ENCODE data around the gene SPC24. TPM values are rescaled to one million over a fixed set of nuclear protein-coding genes. Genes with fewer than 3 reads are reported as not detected.
"Not testable (repeated sequence)": the region's sequence is repeated elsewhere in the genome, so short reads cannot be mapped to it uniquely, and the experiment has no call there.

Gene SPC24
- total RNA-seq, 1 donor from 2014 or later: 0.81 TPM

DNA sequence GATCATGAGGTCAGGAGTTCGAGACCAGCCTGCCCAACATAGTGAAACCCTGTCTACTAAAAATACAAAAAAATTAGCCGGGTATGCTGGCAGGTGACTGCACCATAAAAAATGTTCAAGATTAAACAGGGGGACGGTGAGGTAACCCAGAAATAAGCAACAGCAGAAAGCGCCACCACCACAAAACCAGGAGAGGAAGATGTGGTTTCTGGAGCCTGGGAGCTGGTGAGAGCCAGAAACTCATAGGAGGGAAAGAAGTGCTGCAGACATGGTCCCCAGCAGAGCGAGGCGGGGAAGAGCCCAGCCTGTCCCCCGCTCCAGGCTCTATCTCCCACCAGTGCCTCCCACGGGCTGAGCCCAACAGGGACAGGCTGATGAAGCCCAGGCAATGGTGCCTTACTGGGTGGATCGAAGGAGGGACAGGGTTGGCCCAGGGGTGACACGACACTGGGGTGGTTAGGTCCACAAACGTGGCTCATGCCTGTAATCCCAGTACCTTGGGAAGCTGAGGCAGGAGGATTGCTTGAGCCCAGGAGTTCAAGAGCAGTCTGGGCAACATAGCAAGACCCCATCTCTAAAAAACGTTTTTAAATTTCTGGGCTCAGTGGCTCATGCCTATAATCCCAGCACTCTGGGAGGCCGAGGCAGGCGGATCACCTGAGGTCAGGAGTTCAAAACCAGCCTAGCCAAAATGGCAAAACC, 19.0 kb downstream of the SPC24 start:
- ATAC-seq: no peak
- DNase-seq (ENCODE audit: low spot score): no peak

DNA sequence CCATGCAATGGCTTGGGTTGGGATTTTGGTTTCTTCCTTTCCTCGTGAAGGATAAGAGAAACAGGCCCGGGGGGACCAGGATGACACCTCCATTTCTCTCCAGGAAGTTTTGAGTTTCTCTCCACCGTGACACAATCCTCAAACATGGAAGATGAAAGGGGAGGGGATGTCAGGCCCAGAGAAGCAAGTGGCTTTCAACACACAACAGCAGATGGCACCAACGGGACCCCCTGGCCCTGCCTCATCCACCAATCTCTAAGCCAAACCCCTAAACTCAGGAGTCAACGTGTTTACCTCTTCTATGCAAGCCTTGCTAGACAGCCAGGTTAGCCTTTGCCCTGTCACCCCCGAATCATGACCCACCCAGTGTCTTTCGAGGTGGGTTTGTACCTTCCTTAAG, 24.1 kb downstream of the SPC24 start:
- ATAC-seq: no peak
- no peak for DNase-seq (ENCODE audit: low spot score)

DNA sequence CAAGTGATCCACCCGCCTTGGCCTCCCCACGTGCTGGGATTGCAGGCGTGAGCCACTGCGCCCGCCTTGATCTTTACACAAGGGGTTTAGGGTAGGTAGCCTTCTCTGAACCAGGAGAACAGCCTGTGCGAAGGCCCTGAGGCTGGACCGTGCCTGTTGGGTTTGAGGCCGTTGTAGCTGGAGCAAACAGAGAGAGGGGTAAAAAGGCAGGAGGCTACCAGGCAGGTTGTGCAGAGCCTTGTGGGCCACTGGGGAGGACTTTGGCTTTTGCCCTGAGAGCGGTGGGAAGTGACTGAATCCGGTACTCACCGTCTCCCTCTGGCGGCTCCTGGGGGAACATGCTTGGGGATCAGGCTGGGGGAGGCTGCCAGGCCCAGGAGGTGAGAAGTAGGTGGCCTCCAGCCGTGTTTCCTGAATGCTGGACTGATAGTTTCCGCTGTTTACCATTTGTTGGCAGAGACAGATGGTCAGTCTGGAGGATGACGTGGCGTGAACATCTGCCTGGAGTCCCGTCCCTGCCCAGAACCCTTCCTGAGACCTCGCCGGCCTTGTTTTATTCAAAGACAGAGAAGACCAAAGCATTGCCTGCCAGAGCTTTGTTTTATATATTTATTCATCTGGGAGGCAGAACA, 24.6 kb downstream of the SPC24 start:
- DNase-seq (ENCODE audit: low spot score) (peak; percentile 90), ATAC-seq (peak; percentile 94)

DNA sequence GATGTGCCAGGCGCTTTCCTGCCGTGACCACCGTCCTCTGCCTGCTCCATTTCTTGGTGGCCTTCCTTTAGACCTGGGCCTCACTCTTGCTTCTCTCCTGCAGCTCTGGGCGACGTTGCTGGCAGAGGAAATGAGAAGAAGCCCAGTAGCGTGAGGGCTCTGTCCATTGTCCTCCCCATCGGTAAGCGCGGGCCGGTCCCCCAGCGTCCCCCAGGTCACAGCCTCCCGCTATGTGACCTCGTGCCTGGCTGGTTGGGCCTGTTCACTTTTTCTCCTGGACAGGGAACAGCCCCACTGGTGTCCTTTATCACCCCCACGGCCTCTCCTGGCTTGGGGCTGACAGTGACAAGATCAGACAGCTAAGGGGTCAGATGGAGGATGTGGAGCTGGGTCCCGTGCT, 27.7 kb downstream of the SPC24 start:
- ATAC-seq (no peak), DNase-seq (ENCODE audit: low spot score) (no peak)

DNA sequence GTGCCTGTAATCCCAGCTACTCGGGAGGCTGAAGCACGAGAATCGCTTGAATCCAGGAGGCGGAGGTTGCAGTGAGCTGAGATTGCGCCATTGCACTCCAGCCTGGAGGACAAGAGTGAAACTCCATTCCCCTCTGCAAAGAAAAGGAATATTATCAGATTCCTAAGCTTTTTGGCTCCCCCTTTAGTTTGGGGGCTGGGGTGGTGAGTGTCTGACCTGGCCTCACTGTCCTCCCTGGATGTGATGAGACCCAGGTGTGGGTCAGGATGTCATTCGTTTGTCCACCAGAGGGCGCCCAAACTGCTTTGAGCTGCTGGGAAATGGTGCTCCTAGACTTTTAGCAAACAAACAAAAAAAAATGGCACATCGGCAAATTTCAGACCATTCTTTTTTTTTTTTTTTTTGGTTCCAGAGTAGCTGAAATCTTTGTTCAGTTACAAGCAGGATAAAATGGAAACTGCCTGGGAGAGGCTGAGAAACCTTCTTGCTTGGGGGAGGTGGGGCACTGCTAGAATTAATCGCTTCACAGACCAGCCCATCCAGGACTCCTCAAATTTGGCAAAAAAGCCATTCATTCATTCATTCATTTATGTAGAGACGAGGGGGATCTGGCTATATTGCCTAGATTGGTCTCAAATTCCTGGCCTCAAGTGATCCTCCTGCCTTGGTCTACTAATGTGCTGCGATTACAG, 29.4 kb downstream of the SPC24 start:
- peak; percentile 79 for DNase-seq (ENCODE audit: low spot score)
- ATAC-seq: peak; percentile 70

DNA sequence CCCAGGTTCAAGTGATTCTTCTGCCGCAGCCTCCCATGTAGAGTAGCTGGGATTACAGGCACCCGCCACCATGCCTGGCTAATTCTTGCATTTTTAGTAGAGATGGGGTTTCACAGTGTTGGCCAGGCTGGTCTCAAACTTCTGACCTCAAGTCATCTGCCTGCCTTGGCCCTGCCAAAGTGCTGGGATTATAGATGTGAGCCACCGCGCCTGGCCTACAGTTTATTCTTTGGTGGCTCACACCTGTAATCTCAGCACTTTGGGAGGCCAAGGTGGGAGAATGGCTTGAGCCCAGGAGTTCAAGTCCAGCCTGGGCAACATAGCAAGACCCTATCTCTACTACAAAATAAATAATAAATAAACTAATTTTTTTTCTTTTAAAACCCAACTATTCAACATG, 31.4 kb downstream of the SPC24 start:
- ATAC-seq; DNase-seq (ENCODE audit: low spot score): not testable (repeated sequence)

DNA sequence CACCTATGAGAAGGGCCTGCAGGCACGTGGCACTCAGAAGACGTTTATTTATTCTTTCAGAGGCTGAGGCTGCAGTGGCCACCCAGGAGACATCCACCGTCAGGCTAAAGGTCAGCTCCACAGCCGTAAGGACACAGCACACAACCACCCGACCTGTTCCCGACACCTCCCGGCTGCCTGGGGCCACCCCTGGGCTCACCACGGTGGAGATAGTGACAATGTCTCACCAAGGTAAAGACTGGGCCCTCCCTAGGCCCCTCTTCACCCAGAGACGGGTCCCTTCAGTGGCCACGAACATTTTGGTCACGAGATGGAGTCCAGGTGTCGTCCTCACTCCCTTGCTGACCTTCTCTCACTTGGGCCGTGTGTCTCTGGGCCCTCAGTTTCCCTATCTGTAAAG, 32.5 kb downstream of the SPC24 start:
- ATAC-seq (no peak), DNase-seq (ENCODE audit: low spot score) (no peak)

DNA sequence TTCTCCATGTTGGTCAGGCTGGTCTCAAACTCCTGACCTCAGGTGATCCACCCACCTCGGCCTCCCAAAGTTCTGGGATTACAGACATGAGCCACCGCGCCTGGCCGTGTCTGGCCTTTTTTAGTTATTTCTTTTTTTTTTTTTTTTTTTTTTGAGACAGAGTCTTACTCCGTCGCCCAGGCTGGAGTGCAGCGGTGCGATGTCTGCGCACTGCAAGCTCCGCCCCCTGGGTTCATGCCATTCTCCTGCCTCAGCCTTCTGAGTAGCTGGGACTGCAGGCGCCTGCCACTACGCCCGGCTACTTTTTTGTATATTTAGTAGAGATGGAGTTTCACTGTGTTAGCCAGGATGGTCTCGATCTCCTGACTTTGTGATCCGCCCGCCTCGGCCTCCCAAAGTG, 33.6 kb downstream of the SPC24 start:
- ATAC-seq; DNase-seq (ENCODE audit: low spot score): not testable (repeated sequence)

DNA sequence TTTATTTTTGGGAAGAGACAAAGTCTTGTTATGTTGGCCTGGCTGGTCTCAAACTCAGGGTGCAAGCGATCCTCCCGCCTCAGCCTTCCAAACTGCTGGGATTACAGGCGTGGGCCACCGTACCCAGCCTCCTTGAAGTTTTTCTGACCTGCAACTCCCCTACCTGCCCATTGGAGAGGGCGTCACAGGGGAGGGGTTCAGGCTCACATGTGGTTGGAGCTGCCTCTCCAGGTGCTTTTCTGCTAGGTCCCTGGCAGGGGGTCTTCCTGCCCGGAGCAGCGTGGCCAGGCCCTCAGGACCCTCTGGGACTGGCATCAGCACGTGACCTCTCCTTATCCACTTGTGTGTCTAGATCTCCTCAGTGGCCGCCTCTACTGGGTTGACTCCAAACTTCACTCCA, 39.1 kb downstream of the SPC24 start:
- ATAC-seq: no peak
- no peak for DNase-seq (ENCODE audit: low spot score)

DNA sequence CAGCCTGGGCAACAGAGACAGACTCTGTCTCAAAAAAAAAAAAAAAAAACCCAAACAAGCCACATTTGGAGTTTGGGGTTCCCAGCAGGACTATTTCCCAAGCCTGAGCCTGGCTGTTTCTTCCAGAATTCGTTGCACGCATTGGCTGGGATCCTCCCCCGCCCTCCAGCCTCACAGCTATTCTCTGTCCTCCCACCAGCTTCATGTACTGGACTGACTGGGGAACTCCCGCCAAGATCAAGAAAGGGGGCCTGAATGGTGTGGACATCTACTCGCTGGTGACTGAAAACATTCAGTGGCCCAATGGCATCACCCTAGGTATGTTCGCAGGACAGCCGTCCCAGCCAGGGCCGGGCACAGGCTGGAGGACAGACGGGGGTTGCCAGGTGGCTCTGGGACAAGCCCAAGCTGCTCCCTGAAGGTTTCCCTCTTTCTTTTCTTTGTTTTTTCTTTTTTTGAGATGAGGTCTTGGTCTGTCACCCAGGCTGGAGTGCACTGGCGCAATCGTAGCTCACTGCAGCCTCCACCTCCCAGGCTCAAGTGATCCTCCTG, 39.6 kb downstream of the SPC24 start:
- ATAC-seq (no peak), DNase-seq (ENCODE audit: low spot score) (no peak)

DNA sequence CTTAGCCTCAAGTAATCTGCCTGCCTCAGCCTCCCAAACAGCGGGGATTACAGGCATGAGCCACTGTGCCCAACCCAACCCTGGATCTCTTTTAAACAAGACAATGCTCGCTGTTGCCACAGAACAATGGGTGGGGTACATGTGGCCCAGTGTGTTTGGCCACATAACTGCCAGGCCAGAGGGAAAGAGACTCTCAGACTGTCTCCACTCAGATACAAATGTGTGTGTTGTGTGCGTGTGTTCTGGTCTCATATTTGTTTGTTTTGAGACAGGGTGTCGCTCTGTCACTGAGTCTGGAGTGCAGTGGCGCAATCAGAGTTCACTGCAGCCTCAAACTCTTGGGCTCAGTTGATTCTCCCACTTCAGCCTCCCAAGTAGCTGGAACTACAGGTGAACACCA, 40.5 kb downstream of the SPC24 start:
- peak; percentile 27 for ATAC-seq
- DNase-seq (ENCODE audit: low spot score): no peak

DNA sequence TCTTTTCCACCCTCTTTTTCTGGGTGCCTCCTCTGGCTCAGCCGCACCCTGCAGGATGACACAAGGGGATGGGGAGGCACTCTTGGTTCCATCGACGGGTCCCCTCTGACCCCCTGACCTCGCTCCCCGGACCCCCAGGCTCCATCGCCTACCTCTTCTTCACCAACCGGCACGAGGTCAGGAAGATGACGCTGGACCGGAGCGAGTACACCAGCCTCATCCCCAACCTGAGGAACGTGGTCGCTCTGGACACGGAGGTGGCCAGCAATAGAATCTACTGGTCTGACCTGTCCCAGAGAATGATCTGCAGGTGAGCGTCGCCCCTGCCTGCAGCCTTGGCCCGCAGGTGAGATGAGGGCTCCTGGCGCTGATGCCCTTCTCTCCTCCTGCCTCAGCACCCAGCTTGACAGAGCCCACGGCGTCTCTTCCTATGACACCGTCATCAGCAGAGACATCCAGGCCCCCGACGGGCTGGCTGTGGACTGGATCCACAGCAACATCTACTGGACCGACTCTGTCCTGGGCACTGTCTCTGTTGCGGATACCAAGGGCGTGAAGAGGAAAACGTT, 42.4 kb downstream of the SPC24 start:
- ATAC-seq: peak; percentile 15
- no peak for DNase-seq (ENCODE audit: low spot score)

DNA sequence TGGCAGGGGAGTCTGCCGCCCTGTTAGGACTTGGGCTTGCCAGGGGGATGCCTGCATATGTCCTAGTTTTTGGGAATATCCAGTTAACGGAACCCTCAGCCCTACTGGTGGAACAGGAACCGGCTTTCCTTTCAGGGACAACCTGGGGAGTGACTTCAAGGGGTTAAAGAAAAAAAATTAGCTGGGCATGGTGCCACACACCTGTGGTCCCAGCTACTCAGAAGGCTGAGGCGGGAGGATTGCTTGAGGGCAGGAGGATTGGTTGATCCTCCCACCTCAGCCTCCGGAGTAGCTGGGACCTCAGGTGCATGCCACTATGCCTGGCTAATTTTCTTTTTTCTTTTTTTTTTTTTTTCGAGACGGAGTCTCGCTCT, 43.8 kb downstream of the SPC24 start:
- ATAC-seq (no peak), DNase-seq (ENCODE audit: low spot score) (no peak)

DNA sequence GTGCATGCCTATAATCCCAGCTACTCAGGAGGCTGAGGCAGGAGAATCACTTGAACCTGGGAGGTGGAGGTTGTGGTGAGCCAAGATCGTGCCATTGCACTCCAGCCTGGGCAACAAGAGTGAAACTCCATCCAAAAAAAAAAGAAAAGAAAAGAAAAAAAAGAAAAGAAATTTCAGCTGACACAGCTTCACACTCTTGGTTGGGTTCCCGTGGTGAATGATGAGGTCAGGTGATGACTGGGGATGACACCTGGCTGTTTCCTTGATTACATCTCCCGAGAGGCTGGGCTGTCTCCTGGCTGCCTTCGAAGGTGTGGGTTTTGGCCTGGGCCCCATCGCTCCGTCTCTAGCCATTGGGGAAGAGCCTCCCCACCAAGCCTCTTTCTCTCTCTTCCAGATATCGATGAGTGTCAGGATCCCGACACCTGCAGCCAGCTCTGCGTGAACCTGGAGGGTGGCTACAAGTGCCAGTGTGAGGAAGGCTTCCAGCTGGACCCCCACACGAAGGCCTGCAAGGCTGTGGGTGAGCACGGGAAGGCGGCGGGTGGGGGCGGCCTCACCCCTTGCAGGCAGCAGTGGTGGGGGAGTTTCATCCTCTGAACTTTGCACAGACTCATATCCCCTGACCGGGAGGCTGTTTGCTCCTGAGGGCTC, 44.3 kb downstream of the SPC24 start:
- no peak for ATAC-seq

DNA sequence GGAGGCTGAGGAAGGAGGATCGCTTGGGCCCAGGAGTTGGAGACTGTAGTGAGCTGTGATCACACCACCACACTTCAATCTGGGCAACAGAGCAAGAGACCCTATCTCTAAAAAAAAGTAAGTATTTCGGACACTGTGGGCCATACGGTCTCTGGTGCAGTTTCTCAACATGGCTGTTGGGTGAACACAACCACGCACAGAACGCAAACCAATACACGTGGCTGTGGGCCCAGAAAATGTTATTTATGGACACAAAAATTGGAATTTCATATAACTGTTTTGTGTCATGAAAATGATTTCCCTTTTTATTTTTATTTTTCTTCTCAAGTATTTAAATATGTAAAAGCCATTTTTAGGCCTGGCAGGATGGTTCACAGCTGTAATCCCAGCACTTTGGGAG, 46.8 kb downstream of the SPC24 start:
- no peak for DNase-seq (ENCODE audit: low spot score)
- no peak for ATAC-seq

More for the DNA sequence above, 44.3 kb downstream of the SPC24 start:
- no peak for DNase-seq (ENCODE audit: low spot score)

DNA sequence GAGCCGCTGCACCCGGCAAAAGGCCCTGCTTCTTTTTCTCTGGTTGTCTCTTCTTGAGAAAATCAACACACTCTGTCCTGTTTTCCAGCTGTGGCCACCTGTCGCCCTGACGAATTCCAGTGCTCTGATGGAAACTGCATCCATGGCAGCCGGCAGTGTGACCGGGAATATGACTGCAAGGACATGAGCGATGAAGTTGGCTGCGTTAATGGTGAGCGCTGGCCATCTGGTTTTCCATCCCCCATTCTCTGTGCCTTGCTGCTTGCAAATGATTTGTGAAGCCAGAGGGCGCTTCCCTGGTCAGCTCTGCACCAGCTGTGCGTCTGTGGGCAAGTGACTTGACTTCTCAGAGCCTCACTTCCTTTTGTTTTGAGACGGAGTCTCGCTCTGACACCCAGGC, 49.1 kb downstream of the SPC24 start:
- DNase-seq (ENCODE audit: low spot score) (no peak), ATAC-seq (no peak)

DNA sequence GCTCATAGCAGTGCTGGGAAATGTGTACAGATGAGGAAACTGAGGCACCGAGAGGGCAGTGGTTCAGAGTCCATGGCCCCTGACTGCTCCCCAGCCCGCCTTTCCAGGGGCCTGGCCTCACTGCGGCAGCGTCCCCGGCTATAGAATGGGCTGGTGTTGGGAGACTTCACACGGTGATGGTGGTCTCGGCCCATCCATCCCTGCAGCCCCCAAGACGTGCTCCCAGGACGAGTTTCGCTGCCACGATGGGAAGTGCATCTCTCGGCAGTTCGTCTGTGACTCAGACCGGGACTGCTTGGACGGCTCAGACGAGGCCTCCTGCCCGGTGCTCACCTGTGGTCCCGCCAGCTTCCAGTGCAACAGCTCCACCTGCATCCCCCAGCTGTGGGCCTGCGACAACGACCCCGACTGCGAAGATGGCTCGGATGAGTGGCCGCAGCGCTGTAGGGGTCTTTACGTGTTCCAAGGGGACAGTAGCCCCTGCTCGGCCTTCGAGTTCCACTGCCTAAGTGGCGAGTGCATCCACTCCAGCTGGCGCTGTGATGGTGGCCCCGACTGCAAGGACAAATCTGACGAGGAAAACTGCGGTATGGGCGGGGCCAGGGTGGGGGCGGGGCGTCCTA, 50.5 kb downstream of the SPC24 start:
- DNase-seq (ENCODE audit: low spot score) (no peak), ATAC-seq (no peak)

DNA sequence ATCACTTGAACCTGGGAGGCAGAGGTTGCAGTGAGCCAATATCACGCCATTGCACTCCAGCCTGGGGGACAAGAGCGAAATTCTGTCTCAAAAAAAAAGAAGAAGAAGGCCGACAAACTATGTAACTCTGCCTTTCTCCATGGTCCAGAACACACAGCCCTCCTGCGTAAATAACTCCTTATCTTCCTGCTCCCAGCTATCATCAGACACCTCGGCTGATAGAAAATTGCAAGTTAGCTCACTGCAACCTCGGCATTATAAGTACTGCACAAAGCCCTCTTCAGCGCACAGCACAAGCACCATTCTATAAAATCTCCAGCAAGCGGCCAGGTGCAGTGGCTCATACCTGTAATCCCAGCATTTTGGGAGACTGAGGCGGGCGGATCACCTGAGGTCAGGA, 51.9 kb downstream of the SPC24 start:
- not testable (repeated sequence) for ATAC-seq; DNase-seq (ENCODE audit: low spot score)

DNA sequence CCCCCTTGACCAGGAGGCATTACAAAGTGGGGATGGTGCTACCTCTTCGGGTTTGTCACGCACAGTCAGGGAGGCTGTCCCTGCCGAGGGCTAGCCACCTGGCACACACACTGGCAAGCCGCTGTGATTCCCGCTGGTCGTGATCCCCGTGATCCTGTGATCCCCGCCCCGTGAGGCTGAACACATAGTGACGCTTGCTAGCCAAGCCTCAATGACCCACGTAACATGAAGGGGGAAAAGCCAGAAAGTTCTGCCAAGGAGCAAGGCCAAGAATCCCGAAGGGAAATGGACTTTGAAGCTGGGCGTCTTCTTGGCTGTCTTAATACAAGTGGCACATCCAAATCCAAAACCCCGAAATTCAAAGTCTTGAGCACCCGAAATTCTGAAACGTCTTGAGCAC, 52.6 kb downstream of the SPC24 start:
- peak; percentile 44 for ATAC-seq

DNA sequence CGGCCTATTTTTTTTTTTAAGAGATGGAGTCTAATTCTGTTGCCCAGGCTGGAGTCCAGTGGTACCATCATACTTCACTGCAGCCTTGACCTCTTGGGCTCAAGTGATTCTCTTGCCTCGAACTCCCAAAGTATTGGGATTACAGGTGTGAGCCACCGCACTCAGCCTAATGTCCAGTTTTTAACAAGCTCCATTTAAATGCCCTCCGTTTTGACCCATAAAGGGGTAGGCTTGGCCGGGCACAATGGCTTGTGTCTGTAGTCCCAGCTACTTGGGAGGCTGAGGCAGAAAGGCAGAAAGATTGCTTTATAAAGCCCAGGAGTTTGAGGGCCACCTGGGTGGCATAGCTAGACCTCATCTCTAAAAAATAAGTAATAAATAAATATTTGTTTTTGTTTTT, 54.5 kb downstream of the SPC24 start:
- no peak for ATAC-seq
- DNase-seq (ENCODE audit: low spot score): no peak

More for the DNA sequence above, 52.6 kb downstream of the SPC24 start:
- no peak for DNase-seq (ENCODE audit: low spot score)

DNA sequence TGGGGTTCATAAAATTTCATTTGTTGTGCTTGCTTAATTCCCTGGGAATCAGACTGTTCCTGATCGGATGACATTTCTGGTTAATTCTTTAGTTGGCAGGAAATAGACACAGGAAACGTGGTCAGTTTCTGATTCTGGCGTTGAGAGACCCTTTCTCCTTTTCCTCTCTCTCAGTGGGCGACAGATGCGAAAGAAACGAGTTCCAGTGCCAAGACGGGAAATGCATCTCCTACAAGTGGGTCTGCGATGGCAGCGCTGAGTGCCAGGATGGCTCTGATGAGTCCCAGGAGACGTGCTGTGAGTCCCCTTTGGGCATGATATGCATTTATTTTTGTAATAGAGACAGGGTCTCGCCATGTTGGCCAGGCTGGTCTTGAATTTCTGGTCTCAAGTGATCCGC, 55.5 kb downstream of the SPC24 start:
- ATAC-seq: no peak
- DNase-seq (ENCODE audit: low spot score): no peak

Data from left lobe of liver (tissue), 2 donors.